Upper lobe of right lung (tissue), 1 donor: ENCODE measurements around the gene CDH4. TPM values are rescaled to one million over a fixed set of nuclear protein-coding genes. Genes with fewer than 3 reads are reported as not detected.

Experiments used
- ATAC-seq: fragments of 200-7000 bp; cut with Tn5 transposase; one replicate; pipeline ENCODE4 v1.9.1; 2020; ENCODE audit warnings: mild to moderate bottlenecking, moderate library complexity
- DNase-seq: peaks from one replicate; pipeline ENCODE4 v3.0.0-alpha.2; 2020
- H3K27ac ChIP-seq: fragments of 200-600 bp; one replicate; pipeline ENCODE4 v1.8.0; 2022
- H3K27me3 ChIP-seq: fragments of 200-600 bp; one replicate; pipeline ENCODE4 v1.8.0; 2022; ENCODE audit warnings: mild to moderate bottlenecking
- H3K36me3 ChIP-seq: fragments of 200-600 bp; one replicate; pipeline ENCODE4 v1.8.0; 2022
- H3K4me1 ChIP-seq: fragments of 200-600 bp; one replicate; pipeline ENCODE4 v1.8.0; 2022
- H3K4me3 ChIP-seq: fragments of 200-600 bp; one replicate; pipeline ENCODE4 v1.8.0; 2022; ENCODE audit warnings: mild to moderate bottlenecking
- H3K9me3 ChIP-seq: fragments of 200-600 bp; one replicate; pipeline ENCODE4 v1.8.0; 2022
- intact Hi-C: fragments of 100-400 bp; cut with DNase I; formaldehyde crosslinking; loops from one replicate; pipeline ENCODE4 v1.11.0; 2022
- total RNA-seq: library from RNA; stranded (reverse); fragmentation: NEBNext Ultra II Directional; extraction: Animal tissue kit (Norgen Biotek cat#: 25700); gene quantifications from one replicate; pipeline ENCODE4 v1.2.1, GENCODE V29; 2021
- TF ChIP-seq, protein P1 (sequence below): fragments of 200-600 bp; IDR thresholded peaks from one replicate; pipeline ENCODE4 v1.8.0; 2022; ENCODE audit warnings: antibody characterized with exemption
- donor health status: DM: no; HTN: yes; CAD: no; lungs with severe emphysema.

CDH4 gene
- total RNA-seq, 1 donor from 2014 or later = 0.23 TPM

DNA sequence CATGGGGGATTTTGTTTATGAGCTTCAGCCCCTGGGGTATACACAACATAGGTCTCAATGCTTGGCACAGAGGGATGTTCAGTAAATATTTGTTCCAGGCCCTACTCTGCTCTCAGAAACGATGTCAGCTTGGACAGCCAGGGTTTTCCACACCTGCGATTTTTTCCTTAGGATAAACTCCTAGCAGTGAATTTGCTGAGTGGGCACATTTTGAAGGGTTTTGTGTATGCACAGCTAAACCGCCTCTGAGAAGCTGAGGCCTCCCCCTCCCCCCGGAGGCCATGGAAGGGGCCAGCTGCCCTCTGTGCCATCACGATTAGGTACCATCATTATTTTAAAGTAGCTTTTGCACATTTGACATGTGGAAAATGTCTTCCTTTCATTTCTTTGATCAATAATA lies 614.1 kb downstream of the CDH4 start:
- DNase-seq (no peak), ATAC-seq (no peak)
- no peaks in the 10 kb centered on the region for H3K27me3 ChIP-seq
- H3K4me1 ChIP-seq = no peaks in the 10 kb centered on the region
- no peaks in the 10 kb centered on the region for H3K36me3 ChIP-seq
- no peak overlapping the region for H3K4me3 ChIP-seq
- H3K9me3 ChIP-seq = no peaks in the 10 kb centered on the region
- intact Hi-C loops = no loop called here
- no peak overlapping the region for H3K27ac ChIP-seq
- TF ChIP-seq, protein P1, sequence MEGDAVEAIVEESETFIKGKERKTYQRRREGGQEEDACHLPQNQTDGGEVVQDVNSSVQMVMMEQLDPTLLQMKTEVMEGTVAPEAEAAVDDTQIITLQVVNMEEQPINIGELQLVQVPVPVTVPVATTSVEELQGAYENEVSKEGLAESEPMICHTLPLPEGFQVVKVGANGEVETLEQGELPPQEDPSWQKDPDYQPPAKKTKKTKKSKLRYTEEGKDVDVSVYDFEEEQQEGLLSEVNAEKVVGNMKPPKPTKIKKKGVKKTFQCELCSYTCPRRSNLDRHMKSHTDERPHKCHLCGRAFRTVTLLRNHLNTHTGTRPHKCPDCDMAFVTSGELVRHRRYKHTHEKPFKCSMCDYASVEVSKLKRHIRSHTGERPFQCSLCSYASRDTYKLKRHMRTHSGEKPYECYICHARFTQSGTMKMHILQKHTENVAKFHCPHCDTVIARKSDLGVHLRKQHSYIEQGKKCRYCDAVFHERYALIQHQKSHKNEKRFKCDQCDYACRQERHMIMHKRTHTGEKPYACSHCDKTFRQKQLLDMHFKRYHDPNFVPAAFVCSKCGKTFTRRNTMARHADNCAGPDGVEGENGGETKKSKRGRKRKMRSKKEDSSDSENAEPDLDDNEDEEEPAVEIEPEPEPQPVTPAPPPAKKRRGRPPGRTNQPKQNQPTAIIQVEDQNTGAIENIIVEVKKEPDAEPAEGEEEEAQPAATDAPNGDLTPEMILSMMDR = no peak

- intact Hi-C loops = no loop called here
- Histone ChIP-seq H3K27ac (no peak overlapping the region), H3K36me3 (no peaks in the 10 kb centered on the region), H3K9me3 (no peaks in the 10 kb centered on the region), H3K4me3 (no peak overlapping the region), H3K27me3 (no peaks in the 10 kb centered on the region), H3K4me1 (no peaks in the 10 kb centered on the region)
- no peak for ATAC-seq
- TF ChIP-seq, protein P1 = no peak
- no peak for DNase-seq
These were observed 615.9 kb downstream of the CDH4 start for GRCh38 chr20:61868006-61868405.

- no peak for ATAC-seq
- H3K27ac ChIP-seq = no peak overlapping the region
- H3K9me3 ChIP-seq = no peaks in the 10 kb centered on the region
- no peak for DNase-seq
- no peaks in the 10 kb centered on the region for H3K4me1 ChIP-seq
- H3K36me3 ChIP-seq = no peaks in the 10 kb centered on the region
- H3K27me3 ChIP-seq = no peaks in the 10 kb centered on the region
- H3K4me3 ChIP-seq = no peak overlapping the region
- TF ChIP-seq, protein P1 = no peak
- intact Hi-C loops = no loop called here
These were observed 616.5 kb downstream of the CDH4 start for GRCh38 chr20:61868466-61869090.

DNA sequence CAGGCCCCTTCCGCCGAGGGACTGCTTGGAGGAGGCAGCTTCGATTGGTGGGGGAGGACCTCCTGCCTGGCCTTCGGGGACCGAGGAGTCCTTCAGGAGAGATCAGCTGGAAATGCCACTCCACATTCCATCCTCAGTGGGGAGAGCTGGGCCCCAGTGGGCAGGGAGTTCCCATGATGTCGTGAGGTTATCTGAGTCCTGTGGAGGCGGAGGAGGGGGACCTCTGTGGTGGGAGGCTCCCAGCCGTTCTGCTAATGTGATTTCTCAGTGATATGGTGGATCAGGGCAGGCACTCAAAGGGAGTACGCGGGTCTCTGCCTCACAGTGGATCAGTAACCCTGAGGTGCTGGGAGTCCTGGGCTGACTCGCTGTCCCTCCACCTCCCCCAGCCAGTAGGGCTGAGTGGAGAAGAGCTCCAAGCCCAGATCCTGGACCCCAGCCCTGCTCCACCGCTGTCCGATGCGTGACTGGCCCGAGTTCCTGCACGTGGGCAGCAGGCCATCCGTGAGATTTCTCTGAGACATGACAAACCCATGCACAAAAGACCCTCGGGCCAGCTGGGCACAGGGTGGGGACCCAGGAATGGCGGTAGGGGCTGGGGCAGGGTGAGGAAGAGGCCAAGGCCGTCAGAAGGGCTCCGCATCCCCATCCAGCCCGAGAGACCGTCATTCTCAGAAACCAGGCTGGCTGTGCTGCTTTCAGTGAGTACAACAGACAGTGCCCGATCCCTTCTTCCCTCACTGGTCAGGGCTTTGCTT lies 617.9 kb downstream of the CDH4 start:
- Histone ChIP-seq H3K27ac (no peak overlapping the region), H3K4me3 (no peak overlapping the region), H3K9me3 (no peaks in the 10 kb centered on the region), H3K27me3 (no peaks in the 10 kb centered on the region), H3K36me3 (no peaks in the 10 kb centered on the region), H3K4me1 (no peaks in the 10 kb centered on the region)
- TF ChIP-seq, protein P1 = no peak
- intact Hi-C loops = no loop called here
- no peak for DNase-seq
- no peak for ATAC-seq

GRCh38 chr20:61871160-61871559 lies 619.1 kb downstream of the CDH4 start:
- intact Hi-C loops = no loop called here
- Histone ChIP-seq H3K36me3 (no peaks in the 10 kb centered on the region), H3K4me3 (no peak overlapping the region), H3K27me3 (no peaks in the 10 kb centered on the region), H3K4me1 (no peaks in the 10 kb centered on the region), H3K9me3 (no peaks in the 10 kb centered on the region), H3K27ac (no peak overlapping the region)
- ATAC-seq (no peak), DNase-seq (no peak)
- TF ChIP-seq, protein P1 = no peak
